Limb (tissue), 2 donors: ENCODE data around the gene EIF4G3.
"Not testable (repeated sequence)": the region's sequence is repeated elsewhere in the genome, so short reads cannot be mapped to it uniquely, and the experiment has no call there.

Source experiments
- DNase-seq, 2 donors: peaks; one replicate each; pipeline ENCODE4 v3.0.0-alpha.2; 2016; ENCODE audit errors: extremely low spot score in 2 of 2

Gene EIF4G3

GRCh38 chr1:21069549-21069948 is 107.1 kb downstream of the EIF4G3 start:
- DNase-seq: no peak

GRCh38 chr1:21068937-21069336 is 107.8 kb downstream of the EIF4G3 start:
- no peak for DNase-seq

- DNase-seq: no peak
Measured at GRCh38 chr1:21067551-21068227, 109.0 kb downstream of the EIF4G3 start.

DNA sequence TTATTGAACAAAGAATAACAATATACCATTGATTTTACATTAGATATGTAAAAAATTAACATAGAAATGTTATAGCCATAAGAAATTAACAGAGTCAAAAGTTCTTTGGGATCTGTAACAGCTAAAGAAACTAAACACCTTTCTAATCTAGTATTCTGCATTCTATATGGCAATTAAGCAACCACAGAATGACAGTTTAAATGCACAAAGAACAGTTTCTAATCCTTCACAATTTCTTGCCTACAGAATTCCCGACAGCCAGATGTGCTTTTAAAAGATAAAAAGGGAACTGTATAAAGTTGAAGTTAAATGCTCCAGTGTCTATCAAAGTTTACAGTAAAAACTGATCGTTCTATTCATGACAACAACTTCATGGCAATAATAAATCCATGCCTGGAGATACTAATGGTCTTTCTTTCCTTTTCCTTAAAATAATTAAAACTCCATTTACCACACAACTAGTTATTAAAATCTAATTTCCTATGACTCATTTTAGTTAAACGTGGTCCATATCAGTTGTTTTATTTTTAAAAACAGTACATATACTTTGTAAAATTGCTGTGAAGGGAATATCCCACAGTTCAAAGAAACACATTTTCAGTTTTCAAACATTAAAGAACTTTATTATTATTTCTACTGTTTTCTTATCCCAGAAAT is 110.2 kb downstream of the EIF4G3 start:
- DNase-seq: no peak

DNA sequence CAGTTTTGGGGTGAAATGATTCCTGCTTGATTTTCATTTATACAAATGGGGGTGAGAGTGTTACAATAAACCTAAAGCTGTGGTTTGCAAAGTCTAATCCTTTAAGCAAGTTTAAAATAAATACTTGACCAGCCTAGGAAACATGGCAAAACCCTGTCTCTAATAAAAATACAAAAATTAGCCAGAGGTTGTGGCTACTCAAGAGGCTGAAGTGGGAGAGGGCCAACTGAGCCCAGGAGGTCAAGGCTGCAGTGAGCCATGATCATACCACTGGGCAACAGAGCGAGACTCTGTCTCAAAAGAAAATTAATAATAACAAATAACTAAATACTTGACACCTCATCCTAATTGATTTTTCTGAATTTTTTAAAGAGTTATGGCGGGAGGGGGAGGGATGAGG is 110.8 kb downstream of the EIF4G3 start:
- no peak for DNase-seq

GRCh38 chr1:21064057-21064456 is 112.6 kb downstream of the EIF4G3 start:
- DNase-seq: no peak

DNA sequence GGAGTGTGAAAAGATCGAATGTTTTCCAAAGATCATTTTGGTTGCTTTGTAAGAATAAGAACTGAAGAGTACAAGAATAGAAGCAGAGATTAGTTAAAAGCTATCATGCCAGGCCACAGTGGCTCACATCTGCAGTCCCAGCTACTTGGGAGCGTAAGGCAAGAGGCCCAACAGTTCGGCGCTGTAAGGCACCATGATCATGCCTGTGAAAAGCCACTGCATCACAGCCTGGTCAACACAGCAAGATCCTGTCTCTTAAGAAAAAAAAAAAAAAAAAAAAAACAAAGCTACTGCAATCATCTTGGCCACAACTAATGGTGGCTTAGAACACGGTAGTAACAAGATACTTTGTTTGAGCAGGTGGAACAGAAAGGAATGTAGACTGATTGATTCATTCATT is 116.2 kb downstream of the EIF4G3 start:
- no peak for DNase-seq

- DNase-seq: no peak
Measured at GRCh38 chr1:21059021-21059420, 117.7 kb downstream of the EIF4G3 start.

DNA sequence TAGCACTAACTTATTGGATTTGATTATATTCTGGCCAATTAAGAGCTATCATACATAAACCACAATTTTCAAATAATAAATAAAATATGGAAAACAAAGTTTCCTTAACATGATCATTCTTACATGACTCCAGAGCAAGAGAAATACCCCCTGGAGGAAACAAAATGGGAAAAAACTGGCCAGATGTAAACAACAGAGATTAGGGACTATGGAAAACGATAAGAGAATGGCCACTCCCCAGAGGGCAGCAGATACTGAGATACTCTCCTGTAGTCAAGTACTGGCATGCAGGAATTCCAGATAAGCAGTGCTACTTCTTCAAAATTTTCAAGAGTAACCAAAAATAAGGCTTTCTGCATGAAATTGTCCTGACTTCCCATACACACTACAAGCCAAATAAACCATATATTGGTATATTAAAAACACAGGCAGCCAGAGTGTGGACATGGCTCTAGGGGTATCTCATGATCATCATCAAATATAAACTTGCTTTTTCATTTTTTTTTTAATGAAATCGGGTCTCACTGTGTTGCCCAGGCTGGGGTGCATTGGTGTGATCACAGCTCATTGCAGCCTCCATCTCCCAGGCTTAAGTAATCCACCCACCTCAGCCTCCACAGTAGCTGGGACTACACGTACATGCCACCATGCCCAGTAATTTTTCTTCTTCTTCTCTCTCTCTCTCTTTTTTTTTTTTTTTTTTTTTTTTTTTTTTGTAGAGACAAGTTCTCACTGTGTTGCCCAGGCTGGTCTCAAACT is 118.5 kb downstream of the EIF4G3 start:
- DNase-seq: no peak

DNA sequence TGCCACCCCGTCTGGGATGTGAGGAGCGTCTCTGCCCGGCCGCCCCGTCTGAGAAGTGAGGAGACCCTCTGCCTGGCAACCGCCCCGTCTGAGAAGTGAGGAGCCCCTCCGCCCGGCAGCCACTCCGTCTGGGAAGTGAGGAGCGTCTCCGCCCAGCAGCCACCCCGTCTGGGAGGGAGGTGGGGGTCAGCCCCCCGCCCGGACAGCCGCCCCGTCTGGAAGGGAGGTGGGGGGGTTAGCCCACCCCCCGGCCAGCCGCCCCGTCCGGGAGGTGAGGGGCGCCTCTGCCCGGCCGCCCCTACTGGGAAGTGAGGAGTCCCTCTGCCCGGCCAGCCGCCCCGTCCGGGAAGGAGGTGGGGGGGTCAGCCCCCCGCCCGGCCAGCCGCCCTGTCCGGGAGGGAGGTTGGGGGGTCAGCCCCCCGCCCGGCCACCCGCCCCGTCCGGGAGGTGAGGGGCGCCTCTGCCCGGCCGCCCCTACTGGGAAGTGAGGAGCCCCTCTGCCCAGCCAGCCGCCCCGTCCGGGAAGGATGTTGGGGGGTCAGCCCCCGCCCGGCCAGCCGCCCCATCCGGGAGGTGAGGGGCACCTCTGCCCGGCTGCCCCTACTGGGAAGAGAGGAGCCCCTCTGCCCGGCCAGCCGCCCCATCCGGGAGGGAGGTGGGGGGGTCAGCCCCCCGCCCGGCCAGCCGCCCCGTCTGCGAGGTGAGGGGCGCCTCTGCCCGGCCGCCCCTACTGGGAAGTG is 123.3 kb downstream of the EIF4G3 start:
- DNase-seq: not testable (repeated sequence)

DNA sequence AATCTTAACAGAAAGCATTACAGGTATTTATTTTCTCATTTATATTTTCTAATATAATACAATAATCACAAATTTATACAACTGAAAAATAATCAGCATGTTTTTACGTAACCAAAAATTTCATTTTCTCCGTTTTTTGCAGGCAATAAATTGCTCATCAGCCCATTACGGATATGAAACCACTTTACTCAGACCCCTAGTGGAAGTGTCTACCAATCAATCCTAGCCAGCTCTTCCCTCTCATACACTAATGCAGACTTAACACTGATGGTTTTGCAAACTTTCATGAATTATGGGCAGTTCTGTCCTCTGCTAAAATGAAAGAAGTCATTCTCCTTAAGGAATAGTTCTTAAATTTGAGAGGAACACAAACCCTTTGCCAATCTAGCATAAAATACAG is 124.7 kb downstream of the EIF4G3 start:
- no peak for DNase-seq

DNA sequence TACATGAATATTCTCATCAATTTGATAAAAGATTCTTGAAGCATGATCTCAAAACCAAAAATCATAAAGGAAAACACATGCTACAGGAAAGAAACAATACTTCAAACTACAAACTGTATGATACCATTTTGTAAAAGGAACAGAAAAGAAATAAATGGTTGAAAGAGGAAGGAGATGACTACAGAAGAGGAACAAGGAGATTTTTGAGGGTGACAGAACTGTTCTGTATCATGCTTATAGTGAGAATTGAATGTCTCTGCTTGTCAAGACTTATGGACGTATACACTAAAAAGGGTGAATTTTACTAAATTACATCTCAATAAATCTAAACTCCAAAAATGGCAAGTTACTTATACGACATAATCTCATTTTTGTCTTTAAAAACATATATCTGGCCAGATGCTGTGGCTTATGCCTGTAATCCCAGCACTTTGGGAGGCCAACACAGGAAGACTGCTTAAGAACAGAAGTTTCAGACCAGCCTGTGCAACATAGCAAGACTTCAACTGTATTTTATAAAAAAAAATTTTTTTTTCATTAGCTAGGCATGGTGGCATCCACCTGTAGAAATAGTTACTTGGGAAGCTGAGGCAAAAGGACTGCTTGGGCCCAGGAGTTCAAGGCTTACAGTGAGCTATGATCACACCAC is 125.4 kb downstream of the EIF4G3 start:
- no peak for DNase-seq

DNA sequence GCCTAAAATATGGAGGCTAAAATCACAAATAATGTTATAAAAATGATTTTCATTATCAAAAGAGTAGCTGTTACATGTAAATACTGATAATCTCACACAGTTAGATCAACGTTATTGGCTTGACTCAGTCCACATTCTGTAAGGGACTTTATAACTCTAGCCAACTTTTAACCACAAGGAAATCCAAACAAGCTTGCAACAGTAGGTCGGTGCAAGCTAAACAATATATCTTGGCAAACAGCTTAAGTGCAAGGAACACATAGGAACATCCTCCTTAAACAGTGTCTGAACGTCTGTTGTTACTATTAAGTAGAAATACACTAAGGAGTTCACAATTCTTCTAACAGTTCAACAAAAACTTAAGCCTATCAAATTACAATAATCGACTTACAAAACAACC is 126.7 kb downstream of the EIF4G3 start:
- peak in 1 of 2 donors; percentile 17 for DNase-seq

- DNase-seq: no peak
Measured at GRCh38 chr1:21048462-21048861, 128.2 kb downstream of the EIF4G3 start.

- no peak for DNase-seq
Measured at GRCh38 chr1:21046132-21046531, 130.6 kb downstream of the EIF4G3 start.

DNA sequence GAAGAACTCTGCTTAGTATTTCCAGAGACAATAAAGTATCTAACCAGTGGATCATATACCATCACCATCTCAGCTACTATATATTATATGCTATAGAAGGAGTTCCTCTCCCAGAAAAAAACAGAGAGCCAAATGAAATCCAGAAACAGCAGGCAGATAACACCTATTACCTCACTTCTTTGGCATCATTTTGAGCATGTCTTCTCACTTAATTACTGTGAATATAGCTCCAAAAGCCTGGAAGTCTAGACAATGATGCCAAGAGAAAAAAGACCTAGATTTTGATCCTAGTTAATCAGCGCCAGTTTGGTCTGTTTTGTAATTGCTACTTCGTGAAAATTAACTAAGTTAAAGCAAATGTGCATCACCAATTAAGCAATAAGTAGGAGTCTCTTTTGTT is 131.3 kb downstream of the EIF4G3 start:
- DNase-seq: no peak

DNA sequence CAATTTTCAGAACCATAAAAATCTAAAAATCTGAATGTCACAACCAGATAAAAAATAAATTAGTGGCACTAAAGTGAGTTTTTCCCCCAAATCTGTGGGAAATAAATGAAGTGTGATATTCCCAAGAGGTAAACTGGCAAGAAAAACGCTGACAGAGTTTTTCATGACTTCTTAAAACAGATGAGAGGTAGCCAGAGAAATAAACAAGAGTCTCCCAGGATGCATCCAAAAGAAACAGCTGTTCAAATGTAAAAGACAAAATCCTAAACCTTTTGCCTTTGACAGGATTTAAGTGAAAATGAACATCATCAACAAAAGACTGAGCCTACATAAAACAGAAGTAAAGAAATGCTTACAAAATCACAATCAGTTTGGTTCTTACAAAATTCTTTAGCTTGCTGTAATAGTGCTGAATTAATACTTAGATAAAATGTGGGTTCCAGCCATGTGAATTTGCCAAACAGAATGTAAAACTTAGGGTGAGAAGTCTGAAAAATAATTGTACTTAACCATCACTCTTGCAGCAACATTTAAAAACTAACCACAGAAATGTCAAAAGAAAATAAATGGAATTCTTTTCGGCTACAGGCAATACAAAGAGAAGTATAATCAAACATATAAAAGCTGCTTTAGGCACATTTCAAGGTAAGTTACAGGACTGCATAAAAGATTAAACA is 133.6 kb downstream of the EIF4G3 start:
- DNase-seq: no peak

DNA sequence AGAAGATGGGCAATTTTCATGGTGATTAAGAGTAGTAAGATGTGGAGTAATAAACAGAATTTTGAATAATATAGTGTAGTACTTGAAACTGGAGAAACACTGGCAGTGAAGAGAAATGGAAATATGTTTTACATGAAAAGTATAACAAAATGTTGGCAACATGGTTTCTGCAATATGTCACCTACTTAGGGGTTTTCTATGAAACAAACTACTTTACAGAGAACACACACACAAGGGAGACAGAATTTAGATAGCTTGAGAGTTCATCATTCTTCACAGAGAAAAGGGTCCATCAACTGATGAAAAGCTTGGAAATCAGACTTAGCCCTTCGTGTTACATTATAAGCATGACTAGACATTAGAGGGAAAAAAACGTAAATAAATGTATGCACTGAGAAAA is 135.2 kb downstream of the EIF4G3 start:
- no peak for DNase-seq

DNA sequence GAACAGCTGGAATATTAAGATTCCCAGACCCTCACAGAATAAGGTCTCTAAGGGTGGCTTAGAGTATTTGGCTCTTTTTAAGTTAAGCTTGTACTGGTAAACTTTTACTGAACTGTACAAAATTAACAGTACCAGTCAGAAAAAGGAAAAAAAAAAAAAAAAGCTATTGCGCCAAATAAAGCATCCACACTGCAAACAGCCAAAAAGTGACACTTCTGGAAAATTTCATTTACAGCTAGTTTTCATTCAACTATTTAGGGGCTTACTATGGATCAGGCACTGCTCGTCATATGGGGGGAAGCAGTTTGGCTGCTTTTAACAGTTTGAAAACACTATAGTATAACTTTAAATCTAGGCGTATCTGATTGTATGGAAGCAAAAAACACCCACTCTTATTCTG is 139.6 kb downstream of the EIF4G3 start:
- no peak for DNase-seq

- DNase-seq: no peak
Measured at GRCh38 chr1:21035794-21036193, 140.9 kb downstream of the EIF4G3 start.
